Measurements from ENCODE around the gene MCF2L2.

- TF ChIP-seq POLR2AphosphoS5 (IDR thresholded peaks at IDR 0.05; ENCODE audit: borderline replicate concordance, low read depth, low read length) (no peak), EZH2 (IDR thresholded peaks at IDR 0.05) (no peak), FOXP2 (optimal IDR thresholded peaks at IDR 0.05; ENCODE audit: control extremely low read depth, extremely low read length, insufficient read depth) (no peak)
Measured at GRCh38 chr3:183192650-183193300, 235.6 kb downstream of the MCF2L2 start.

Data from SK-N-MC (cell line).